Activated CD8-positive, alpha-beta memory T cell treated with anti-CD3 and anti-CD28 coated beads for 36 hours (primary cell): ENCODE results near the gene SF3B6. TPM values are rescaled to one million over a fixed set of nuclear protein-coding genes. Genes with fewer than 3 reads are reported as not detected.
"Not testable (repeated sequence)": the region's sequence is repeated elsewhere in the genome, so short reads cannot be mapped to it uniquely, and the experiment has no call there.

ENCODE experiments used
- CTCF ChIA-PET: fragments of 350-600 bp; sonication (Branson Sonifier 250); formaldehyde crosslinking; loops from one replicate; lab custom pipeline; 2021; ENCODE audit warnings: antibody characterized with exemption; lab: Charles Lee
- POLR2A ChIA-PET: fragments of 350-600 bp; sonication (Branson Sonifier 250); formaldehyde crosslinking; loops from one replicate; lab custom pipeline; 2021; ENCODE audit warnings: antibody characterized with exemption; lab: Charles Lee
- total RNA-seq, 2 experiments: library from RNA; stranded (reverse); gene quantifications; one replicate each; pipeline ENCODE4 v1.2.3, GENCODE V29; 2021

Gene SF3B6
- total RNA-seq, 2 experiments from 2014 or later, result 147 to 151 TPM

DNA sequence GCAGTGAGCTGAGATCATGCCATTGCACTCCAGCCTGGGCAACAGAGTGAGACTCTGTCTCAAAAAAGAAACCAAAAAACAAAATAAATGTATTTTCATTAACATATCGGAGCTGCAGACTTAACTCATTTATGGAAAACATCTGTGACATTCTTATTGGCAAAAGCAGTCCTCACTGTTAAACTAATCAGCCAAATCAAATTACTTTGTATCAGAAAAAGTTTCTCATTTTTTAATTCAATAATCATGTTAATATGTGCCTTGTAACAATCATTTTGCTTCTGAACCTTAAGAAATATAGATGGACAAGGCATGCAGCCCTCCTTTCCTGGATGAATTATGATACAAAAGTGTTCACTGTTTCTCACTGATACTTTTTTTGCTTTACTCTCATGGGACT is 26.6 kb upstream of the SF3B6 start:
- POLR2A ChIA-PET, result no interaction called here
- CTCF ChIA-PET, result no interaction called here

DNA sequence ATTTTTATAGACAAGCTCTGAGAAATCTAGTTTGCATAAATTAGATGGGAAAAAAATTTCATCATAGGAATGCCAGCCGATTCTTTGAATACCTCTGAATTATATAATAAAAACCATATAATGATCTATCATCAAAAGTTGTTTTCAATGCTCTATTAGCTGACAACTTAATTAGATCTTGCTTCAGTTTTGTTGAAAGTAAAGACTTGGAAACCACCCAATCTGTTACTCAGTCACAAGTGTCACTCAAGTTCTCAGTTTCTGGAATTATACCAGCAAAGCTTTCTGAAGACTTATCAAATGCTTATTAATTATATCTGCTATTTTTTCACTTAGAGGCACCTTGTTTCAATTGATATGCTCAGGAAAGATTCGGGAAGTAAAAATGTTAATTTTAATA is 25.9 kb upstream of the SF3B6 start:
- ChIA-PET CTCF (interaction anchor here (0.6 kb wide), 1 partner anchor 159 kb away, joined by 5 read pairs; no protein-coding TSS in a partner anchor), POLR2A (no interaction called here)

GRCh38 chr2:24100732-24101131 is 24.6 kb upstream of the SF3B6 start:
- POLR2A ChIA-PET, CTCF ChIA-PET: not testable (repeated sequence)

DNA sequence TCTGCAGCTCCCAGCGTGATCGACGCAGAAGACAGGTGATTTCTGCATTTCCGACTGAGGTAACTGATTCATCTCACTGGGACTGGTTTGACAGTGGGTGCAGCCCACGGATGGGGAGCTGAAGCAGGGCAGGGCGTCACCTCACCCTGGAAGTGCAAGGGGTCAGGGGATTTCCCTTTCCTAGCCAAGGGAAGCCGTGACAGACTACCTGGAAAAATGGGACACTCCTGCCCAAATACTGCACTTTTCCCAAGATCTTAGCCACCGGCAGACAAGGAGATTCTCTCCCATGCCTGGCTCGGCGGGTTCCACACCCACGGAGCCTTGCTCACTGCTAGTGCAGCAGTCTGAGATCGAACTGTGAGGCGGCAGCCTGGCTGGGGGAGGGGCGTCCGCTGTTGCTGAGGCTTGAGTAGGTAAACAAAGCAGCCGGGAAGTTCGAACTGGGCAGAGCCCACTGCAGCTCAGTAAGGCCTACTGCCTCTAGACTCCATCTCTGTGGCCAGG is 19.1 kb upstream of the SF3B6 start:
- POLR2A ChIA-PET, CTCF ChIA-PET: not testable (repeated sequence)

GRCh38 chr2:24093270-24093669 is 17.1 kb upstream of the SF3B6 start:
- CTCF ChIA-PET, POLR2A ChIA-PET: not testable (repeated sequence)

DNA sequence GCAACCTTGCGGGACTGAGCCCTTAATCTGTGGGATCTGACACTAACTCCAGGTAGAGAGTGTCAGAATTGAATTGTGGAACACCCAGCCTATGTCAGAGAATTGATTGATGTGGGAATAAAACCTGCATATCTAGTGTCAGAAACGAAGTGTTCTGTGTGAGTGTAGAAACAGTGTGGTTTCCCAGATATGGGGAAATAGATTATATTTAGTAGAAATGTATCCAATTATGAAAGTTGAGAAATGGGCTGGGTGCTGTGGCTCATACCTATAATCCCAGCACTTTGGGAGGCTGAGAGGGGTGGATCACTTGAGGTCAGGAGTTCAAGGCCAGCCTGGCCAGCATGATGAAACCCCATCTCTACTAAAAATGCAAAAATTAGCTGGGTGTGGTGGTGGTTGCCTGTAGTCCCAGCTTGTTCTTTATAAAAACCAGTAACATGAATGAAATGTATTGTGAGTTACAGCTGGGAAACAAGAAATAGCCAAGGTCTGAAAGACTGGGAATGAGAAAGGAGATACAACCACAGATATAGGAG is 12.8 kb upstream of the SF3B6 start:
- ChIA-PET POLR2A (no interaction called here), CTCF (no interaction called here)

DNA sequence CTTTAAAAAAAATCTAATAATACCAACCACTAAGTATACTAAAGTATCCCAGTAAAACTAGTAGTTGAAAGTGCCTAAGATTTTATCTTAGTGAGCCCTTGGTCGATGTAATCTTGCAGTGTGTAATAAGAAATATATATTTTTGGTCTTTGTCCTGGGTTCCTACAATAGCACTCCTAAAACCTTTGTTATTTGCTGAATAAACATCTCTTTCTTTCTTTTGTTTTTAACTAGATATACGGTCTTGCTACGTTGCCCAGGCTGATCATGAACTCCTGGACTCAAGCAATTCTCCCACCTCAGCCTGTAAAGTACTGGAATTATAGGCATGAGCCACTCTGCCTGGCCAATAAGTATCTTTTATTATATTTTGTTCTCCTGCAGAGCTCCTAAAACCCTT is 10.9 kb upstream of the SF3B6 start:
- POLR2A ChIA-PET, result no interaction called here
- CTCF ChIA-PET, result no interaction called here

DNA sequence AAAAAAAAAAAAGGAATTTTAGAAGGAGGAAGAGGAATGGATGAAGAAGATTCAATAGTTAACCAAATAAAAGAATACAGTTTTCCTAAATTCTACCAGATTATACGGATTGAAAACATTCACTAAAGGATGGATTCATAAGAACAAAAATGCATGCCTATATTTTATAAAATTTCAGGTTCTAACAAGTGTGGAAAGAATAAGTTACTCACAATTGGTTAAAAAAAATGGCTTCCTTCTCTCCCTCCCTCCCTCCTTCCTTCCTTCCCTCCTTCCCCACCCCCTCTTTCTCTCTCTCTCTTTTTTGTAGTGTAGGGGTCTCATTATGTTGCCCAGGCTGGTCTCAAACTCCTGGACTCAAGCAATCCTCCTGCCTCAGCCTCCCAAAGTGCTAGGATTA is 10.1 kb upstream of the SF3B6 start:
- POLR2A ChIA-PET, result no interaction called here
- CTCF ChIA-PET, result no interaction called here

DNA sequence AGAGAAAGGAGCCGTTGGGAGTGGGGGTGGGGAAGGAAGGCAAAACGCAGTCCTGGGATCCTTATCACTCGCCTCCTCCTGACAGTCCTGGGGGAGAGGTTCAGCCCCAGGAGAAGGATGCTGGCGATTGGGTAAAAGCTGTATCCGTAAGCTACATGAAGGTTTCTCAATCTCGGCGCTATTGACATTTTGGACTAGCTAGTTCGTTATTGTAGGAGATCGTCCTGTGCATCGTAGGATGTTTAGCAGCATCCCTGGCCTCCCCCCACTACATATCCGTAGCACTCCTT is 9.0 kb upstream of the SF3B6 start:
- CTCF ChIA-PET, result interaction anchor here (0.6 to 3.0 kb wide), 11 partner anchors 9 to 215 kb away, joined by 3 to 22 read pairs (median 5); partner anchors contain the start of genes ATAD2B and SF3B6

DNA sequence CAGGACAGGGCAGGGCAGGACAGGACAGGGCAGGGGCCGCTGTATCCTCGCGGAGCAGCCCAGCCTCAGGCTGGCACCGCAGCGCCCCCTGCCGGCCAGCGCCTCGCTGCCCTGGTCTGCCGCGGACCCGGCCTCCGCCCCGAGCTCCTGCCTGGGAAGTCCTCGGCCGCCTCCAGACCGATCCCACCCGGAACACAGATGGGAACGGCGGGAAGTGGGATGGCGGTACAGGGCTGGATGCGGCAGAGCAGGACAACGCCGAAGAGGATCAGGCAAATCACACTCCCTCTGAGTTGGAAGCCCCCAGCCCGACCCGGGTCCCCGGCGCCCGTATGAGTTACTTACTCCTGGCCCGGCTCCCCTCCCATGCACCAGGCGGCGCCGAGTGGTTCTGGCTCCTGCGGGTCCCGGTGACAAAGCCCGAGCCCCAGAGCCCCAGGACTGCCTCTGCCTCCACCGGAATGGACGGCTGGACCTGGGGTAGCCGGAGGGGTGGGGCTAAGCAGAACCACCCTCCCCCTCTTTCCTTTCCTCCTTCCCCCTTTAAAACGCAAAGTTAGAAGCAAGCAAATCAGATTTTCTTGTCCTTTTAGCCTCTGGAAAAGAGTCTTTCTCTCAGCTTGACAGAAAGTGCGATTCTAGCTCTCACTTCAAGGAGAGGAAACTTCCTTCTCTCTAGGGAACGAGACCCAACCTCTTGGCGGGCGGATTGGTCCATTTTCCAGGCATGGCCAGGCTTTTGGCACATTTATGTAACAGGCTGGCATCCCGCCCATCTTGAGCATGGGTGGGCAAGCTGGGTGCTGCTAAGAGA is 8.5 kb upstream of the SF3B6 start, which contains the start of gene TP53I3:
Gene TP53I3, minus strand, starts transcription at position 449 of the 814 bp plus-strand sequence. CDS start 508 bp downstream, outside the sequence.
- ChIA-PET POLR2A (interaction anchor here (0.6 to 1.9 kb wide), 4 partner anchors 8 to 185 kb away, joined by 3 to 10 read pairs (median 4); partner anchors contain the start of genes ATAD2B and SF3B6), CTCF (interaction anchor here (0.6 to 3.0 kb wide), 27 partner anchors 9 to 261 kb away, joined by 3 to 22 read pairs (median 5); partner anchors contain the start of genes ATAD2B, FKBP1B, SF3B6 and WDCP)

More for the DNA sequence above, 9.0 kb upstream of the SF3B6 start:
- POLR2A ChIA-PET, result interaction anchor here (1.9 kb wide), 1 partner anchor 158 kb away, joined by 10 read pairs; the partner anchor contains the start of gene ATAD2B

GRCh38 chr2:24083567-24084385 is 7.7 kb upstream of the SF3B6 start:
- CTCF ChIA-PET, result interaction anchor here (0.6 to 3.0 kb wide), 24 partner anchors 8 to 260 kb away, joined by 3 to 22 read pairs (median 5); partner anchors contain the start of genes ATAD2B, FKBP1B, SF3B6 and WDCP
- POLR2A ChIA-PET, result interaction anchor here (0.6 to 1.9 kb wide), 4 partner anchors 7 to 184 kb away, joined by 3 to 10 read pairs (median 4); partner anchors contain the start of genes ATAD2B and SF3B6

DNA sequence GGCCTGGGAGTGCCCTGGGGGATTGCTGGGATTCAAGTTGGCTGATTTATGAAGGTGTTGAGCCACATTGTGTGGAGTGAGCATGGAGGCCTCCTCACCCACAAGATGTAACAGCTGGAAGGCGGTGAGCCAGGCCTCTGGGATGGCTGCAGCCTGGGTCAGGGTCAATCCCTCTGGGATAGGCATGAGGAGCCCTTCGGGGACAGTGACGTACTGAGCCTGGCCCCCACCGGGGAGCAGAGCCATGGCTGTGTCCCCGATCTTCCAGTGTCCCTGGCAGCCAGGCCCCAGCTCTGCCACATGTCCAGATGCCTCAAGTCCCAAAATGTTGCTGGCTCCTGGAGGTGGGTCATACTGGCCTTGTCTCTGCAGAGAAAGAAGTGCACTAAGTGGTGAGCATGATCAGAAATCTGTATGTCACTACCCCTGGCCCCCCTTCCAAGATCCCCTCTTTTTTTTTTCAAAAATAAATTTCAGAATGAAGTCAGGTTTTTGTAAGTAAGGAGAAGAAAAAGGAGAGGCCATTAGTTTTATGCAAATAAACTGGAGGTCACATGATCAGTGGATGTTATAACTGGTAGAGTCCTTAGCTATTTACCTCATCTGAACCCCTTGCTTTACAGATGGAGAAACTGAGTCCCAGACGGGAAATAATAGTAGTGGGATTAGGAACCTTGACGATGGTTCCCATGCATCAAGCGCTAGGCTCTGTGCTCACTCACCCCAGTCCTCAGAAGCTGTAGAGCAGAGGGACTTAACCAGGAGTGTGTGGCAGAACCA is 6.9 kb upstream of the SF3B6 start:
- CTCF ChIA-PET, result interaction anchor here (1.5 to 3.0 kb wide), 9 partner anchors 10 to 259 kb away, joined by 3 to 22 read pairs (median 7); partner anchors contain the start of genes ATAD2B and FKBP1B
- POLR2A ChIA-PET, result interaction anchor here (1.9 kb wide), 1 partner anchor 156 kb away, joined by 10 read pairs; the partner anchor contains the start of gene ATAD2B

GRCh38 chr2:24080701-24081100 is 4.6 kb upstream of the SF3B6 start:
- POLR2A ChIA-PET, result no interaction called here

DNA sequence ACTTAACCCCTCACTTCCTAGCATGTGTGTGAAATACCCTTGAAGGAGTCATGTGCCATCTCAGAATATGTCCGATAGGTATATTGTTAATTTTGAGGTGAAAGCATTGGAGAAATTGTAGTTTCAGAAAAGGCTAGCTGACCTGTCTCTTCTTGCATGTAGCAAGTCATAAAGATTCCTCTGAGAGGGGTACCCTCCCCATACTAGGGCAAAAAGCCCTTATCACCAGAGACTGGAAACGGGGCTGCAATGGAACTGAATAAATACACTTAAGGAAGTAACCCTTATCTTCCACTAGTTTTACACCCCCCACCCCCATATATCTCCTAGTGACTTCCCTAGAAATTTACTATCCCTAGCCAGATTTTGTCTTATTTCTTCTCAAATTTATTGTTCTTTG is 1.8 kb upstream of the SF3B6 start:
- CTCF ChIA-PET, result interaction anchor here (1.2 kb wide), 1 partner anchor 150 kb away, joined by 4 read pairs; the partner anchor contains the start of gene ATAD2B
- POLR2A ChIA-PET, result no interaction called here

More at GRCh38 chr2:24080701-24081100, 4.6 kb upstream of the SF3B6 start:
- CTCF ChIA-PET, result no interaction called here

- POLR2A ChIA-PET, result interaction anchor here (1.3 kb wide), 1 partner anchor 30 kb away, joined by 8 read pairs; the partner anchor contains the start of gene WDCP
- CTCF ChIA-PET, result interaction anchor here (1.2 to 1.4 kb wide), 2 partner anchors 150 to 151 kb away, joined by 4 to 7 read pairs; partner anchors contain the start of gene ATAD2B
Measured at GRCh38 chr2:24077535-24077877, 1.4 kb upstream of the SF3B6 start.

DNA sequence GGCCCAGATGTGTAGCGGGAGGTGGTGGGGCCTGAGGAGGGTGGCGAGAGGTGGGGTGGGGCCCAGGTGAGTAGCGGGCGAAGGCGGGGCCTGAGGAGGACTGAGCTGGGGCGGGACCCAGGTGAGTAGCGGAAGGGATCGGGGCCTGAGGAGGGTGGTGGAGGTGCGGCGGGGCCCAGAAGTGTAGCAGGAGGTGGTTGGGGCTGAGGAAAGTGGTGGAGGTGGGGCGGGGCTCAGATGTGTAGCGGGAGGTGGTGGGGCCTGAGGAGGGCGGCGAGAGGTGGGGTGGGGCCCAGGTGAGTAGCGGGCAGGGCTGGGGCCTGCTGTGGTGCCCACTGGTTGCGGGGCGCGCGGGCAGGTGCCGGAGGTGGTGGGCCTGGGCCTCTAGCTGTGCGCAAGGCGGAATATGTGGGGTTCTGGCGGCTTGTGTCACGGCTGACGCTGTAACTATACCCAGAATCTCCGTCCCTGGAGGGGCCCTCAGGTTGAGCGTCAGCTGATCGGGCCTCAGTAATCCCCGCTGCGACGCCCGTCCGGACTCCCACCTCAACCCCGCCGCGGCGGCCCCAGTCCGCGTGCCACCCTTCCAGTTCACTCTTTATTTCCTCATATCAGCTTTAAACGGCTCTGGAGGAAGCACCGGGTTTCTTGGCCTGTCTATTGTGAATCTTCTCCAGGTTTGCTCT is 866 bp upstream of the SF3B6 start:
- ChIA-PET CTCF (interaction anchor here (1.2 to 1.9 kb wide), 4 partner anchors 8 to 150 kb away, joined by 3 to 9 read pairs (median 6); partner anchors contain the start of genes ATAD2B, TP53I3 and WDCP), POLR2A (interaction anchor here (0.6 to 1.5 kb wide), 7 partner anchors 7 to 252 kb away, joined by 3 to 10 read pairs (median 5); partner anchors contain the start of genes ATAD2B, FKBP1B, TP53I3 and WDCP)

DNA sequence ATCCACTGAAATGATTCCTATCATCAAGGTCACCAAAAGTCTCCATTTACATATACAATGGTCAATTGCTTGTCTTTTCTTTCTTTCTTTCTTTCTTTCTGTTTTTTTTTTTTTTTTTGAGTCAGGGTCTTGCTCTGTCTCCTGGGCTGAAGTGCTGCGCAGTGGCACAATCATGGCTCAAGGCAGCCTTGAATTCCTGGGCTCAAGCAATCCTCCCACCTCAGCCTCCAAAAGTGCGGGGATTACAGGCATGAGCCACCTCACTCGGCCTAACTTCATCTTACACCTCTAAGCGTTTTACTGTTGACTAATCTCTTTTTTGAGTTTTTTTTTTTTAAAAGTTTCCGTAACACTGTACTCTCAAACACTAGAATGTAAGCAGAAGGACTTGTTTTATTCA is 867 bp downstream of the SF3B6 start:
- ChIA-PET CTCF (interaction anchor here (1.9 kb wide), 1 partner anchor 9 kb away, joined by 5 read pairs; the partner anchor contains the start of gene TP53I3), POLR2A (interaction anchor here (0.7 kb wide), 2 partner anchors 9 to 135 kb away, joined by 3 to 4 read pairs; partner anchors contain the start of genes TP53I3 and UBXN2A)
